CD4-positive, alpha-beta T cell treated with Interleukin-15 for 4 hours (primary cell): ENCODE data around the gene ZNF618.

Experiments used
- DNase-seq: peaks from one replicate; pipeline ENCODE4 v3.0.0-alpha.2; 2020; ENCODE audit warnings: low spot score

The ZNF618 gene

GRCh38 chr9:113876151-113876992 is at the start of gene ZNF618:
TSS of gene ZNF618 (plus strand) at chr9:113876309. CDS start at chr9:113876381, 72 bp downstream.
- DNase-seq, result no peak

GRCh38 chr9:113828221-113828620 is 47.9 kb upstream of the ZNF618 start:
- no peak for DNase-seq

GRCh38 chr9:113837334-113837733 is 38.8 kb upstream of the ZNF618 start:
- no peak for DNase-seq

- no peak for DNase-seq
Measured at GRCh38 chr9:113842086-113842485, 34.0 kb upstream of the ZNF618 start.

GRCh38 chr9:113844466-113844865 is 31.6 kb upstream of the ZNF618 start:
- no peak for DNase-seq

- DNase-seq, result no peak
Measured at GRCh38 chr9:113851359-113851758, 24.8 kb upstream of the ZNF618 start.

- DNase-seq, result no peak
Measured at GRCh38 chr9:113851873-113852272, 24.2 kb upstream of the ZNF618 start.

GRCh38 chr9:113853333-113853732 is 22.8 kb upstream of the ZNF618 start:
- no peak for DNase-seq

GRCh38 chr9:113854310-113854709 is 21.8 kb upstream of the ZNF618 start:
- DNase-seq, result no peak

GRCh38 chr9:113857875-113858274 is 18.2 kb upstream of the ZNF618 start:
- DNase-seq, result no peak

- DNase-seq, result no peak
Measured at GRCh38 chr9:113858282-113858681, 17.8 kb upstream of the ZNF618 start.

GRCh38 chr9:113863345-113863744 is 12.8 kb upstream of the ZNF618 start:
- no peak for DNase-seq

- DNase-seq, result no peak
Measured at GRCh38 chr9:113868501-113868900, 7.6 kb upstream of the ZNF618 start.

- no peak for DNase-seq
Measured at GRCh38 chr9:113872485-113873143, 3.5 kb upstream of the ZNF618 start.

- DNase-seq, result no peak
Measured at GRCh38 chr9:113873446-113873845, 2.7 kb upstream of the ZNF618 start.

- DNase-seq, result no peak
Measured at GRCh38 chr9:113873926-113874325, 2.2 kb upstream of the ZNF618 start.

- DNase-seq, result no peak
Measured at GRCh38 chr9:113875459-113876150, 504 bp upstream of the ZNF618 start.

- no peak for DNase-seq
Measured at GRCh38 chr9:113876993-113877368, 872 bp downstream of the ZNF618 start.

GRCh38 chr9:113879318-113879717 is 3.2 kb downstream of the ZNF618 start:
- DNase-seq, result no peak

GRCh38 chr9:113879911-113880310 is 3.8 kb downstream of the ZNF618 start:
- DNase-seq, result no peak

- no peak for DNase-seq
Measured at GRCh38 chr9:113882181-113882580, 6.1 kb downstream of the ZNF618 start.

GRCh38 chr9:113882636-113883164 is 6.6 kb downstream of the ZNF618 start:
- no peak for DNase-seq
